Mesendoderm (in vitro differentiated cells): Measurements from ENCODE around the gene ANKLE1. TPM values are rescaled to one million over a fixed set of nuclear protein-coding genes. Genes with fewer than 3 reads are reported as not detected.
A peak's percentile ranks its signal among the peaks of the same experiment; 100 is the strongest.

ENCODE experiments used
- DNase-seq: peaks from one replicate; pipeline ENCODE4 v3.0.0; 2013
- H2AK5ac ChIP-seq: 2 replicates; pipeline ENCODE4 v1.6.1; 2013; ENCODE audit warnings: low read length, inconsistent platforms
- H2BK120ac ChIP-seq: 2 replicates; pipeline ENCODE4 v1.6.1; 2013; ENCODE audit warnings: low read depth, mild to moderate bottlenecking, low read length, moderate library complexity, mixed read lengths
- H2BK15ac ChIP-seq: replicated peaks from 2 replicates; pipeline ENCODE4 v1.6.1; 2013; ENCODE audit warnings: low read depth, mild to moderate bottlenecking, moderate library complexity
- H2BK5ac ChIP-seq: 2 replicates; pipeline ENCODE4 v1.6.1; 2013; ENCODE audit warnings: low read length, inconsistent platforms
- H3K18ac ChIP-seq: 2 replicates; pipeline ENCODE4 v1.6.1; 2013; ENCODE audit warnings: mild to moderate bottlenecking, low read length, mixed read lengths
- H3K23ac ChIP-seq: one replicate; pipeline ENCODE4 v1.6.1; 2013; ENCODE audit warnings: low read length
- H3K27ac ChIP-seq: 2 replicates; pipeline ENCODE4 v1.5.1; 2013; ENCODE audit warnings: low read depth, mild to moderate bottlenecking, inconsistent platforms, low read length, moderate library complexity
- H3K27me3 ChIP-seq: 2 replicates; pipeline ENCODE4 v1.6.1; 2013; ENCODE audit warnings: low read length, control low read depth, mild to moderate bottlenecking, inconsistent platforms; ENCODE audit not compliant: insufficient read depth, poor library complexity
- H3K36me3 ChIP-seq: 2 replicates; pipeline ENCODE4 v1.6.1; 2013; ENCODE audit warnings: low read length, inconsistent platforms; ENCODE audit not compliant: control insufficient read depth, insufficient read depth
- H3K4ac ChIP-seq: one replicate; pipeline ENCODE4 v1.6.1; 2013; ENCODE audit warnings: low read depth, mild to moderate bottlenecking, low read length, moderate library complexity
- H3K4me1 ChIP-seq: 2 replicates; pipeline ENCODE4 v1.6.1; 2013; ENCODE audit warnings: low read depth, low read length, inconsistent platforms; ENCODE audit not compliant: control insufficient read depth
- H3K4me2 ChIP-seq: 2 replicates; pipeline ENCODE4 v1.6.1; 2013; ENCODE audit warnings: low read length
- H3K4me3 ChIP-seq: 2 replicates; pipeline ENCODE4 v1.5.1; 2013; ENCODE audit warnings: mild to moderate bottlenecking, low read length
- H3K56ac ChIP-seq: one replicate; pipeline ENCODE4 v1.6.1; 2013; ENCODE audit warnings: low read length
- H3K79me1 ChIP-seq: 2 replicates; pipeline ENCODE4 v1.6.1; 2013; ENCODE audit warnings: low read length, inconsistent platforms
- H3K79me2 ChIP-seq: 2 replicates; pipeline ENCODE4 v1.6.1; 2013; ENCODE audit warnings: mild to moderate bottlenecking, low read length; ENCODE audit not compliant: control insufficient read depth, insufficient read depth
- H3K9ac ChIP-seq: 2 replicates; pipeline ENCODE4 v1.6.1; 2013; ENCODE audit warnings: low read length, inconsistent platforms
- H4K5ac ChIP-seq: one replicate; pipeline ENCODE4 v1.6.1; 2013; ENCODE audit warnings: low read length
- H4K8ac ChIP-seq: one replicate; pipeline ENCODE4 v1.6.1; 2013; ENCODE audit warnings: low read depth, mild to moderate bottlenecking, control low read depth, low read length, moderate library complexity
- WGBS: extraction: QIAGEN DNeasy Blood & Tissue Kit; methylation state at CpG from one replicate; pipeline ENCODE4 v1.1.7; 2013; ENCODE audit warnings: low lambda C conversion rate, missing lambda C conversion rate; ENCODE audit not compliant: insufficient coverage; ENCODE audit errors: extremely low coverage; 5-methylcytosine and 5-hydroxymethylcytosine counted together
- polyA plus RNA-seq, 2 experiments: library from polyadenylated mRNA; stranded (reverse); fragments of 200-250 nt; gene quantifications; one replicate each; pipeline ENCODE4 v1.2.3, GENCODE V29; 2013

ANKLE1 gene, protein sequence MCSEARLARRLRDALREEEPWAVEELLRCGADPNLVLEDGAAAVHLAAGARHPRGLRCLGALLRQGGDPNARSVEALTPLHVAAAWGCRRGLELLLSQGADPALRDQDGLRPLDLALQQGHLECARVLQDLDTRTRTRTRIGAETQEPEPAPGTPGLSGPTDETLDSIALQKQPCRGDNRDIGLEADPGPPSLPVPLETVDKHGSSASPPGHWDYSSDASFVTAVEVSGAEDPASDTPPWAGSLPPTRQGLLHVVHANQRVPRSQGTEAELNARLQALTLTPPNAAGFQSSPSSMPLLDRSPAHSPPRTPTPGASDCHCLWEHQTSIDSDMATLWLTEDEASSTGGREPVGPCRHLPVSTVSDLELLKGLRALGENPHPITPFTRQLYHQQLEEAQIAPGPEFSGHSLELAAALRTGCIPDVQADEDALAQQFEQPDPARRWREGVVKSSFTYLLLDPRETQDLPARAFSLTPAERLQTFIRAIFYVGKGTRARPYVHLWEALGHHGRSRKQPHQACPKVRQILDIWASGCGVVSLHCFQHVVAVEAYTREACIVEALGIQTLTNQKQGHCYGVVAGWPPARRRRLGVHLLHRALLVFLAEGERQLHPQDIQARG
- 1.6 TPM for polyA plus RNA-seq (2013, experiment 1 of 2)
- polyA plus RNA-seq (2013, experiment 2 of 2): 1.8 TPM

DNA sequence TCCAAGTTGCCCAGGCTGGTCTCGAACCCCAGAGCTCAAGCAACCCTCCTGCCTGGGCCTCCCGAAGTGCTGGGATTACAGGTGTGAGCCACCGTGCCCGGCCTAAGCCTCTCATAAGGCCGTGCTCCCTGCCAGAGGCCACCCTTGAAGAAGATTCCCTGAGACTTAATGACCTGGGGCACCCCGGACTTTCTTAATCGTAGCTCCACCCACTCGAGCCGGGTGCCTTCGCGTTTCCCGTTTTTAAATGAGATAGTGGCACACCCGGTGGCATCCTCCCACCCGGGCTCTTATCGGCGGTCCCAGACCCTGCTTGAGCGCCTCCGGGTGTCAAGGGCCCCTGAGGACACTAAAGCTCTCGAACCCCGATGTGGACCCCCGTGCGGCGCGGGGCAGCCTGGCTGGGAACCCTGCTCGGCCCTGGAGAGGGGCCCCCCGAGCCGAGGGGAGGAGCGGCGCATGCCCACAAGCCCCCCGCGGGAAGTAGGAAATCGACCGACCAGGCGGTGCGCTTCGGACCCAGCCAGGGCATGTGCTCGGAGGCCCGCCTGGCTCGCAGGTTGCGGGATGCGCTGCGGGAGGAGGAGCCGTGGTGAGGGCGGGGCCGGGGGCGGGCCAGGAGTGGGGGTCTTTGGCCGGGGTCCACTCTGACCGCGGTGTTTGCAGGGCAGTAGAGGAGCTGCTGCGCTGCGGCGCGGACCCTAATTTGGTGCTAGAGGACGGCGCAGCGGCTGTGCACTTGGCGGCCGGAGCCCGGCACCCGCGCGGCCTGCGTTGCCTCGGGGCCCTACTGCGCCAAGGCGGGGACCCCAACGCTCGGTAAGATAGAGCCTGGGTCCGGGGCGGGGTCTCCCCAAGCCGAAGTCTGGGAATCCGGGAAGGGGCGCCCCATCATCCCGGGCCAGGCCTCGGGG, at the start of gene ANKLE1:
Gene ANKLE1, plus strand, starts transcription at position 511 of the 914 bp plus-strand sequence. Its CDS starts 20 bp downstream, at position 531.
- no peaks in the 10 kb centered on the region for H3K79me1 ChIP-seq
- no peak within 1 kb of the TSS for H2BK15ac ChIP-seq
- no peak within 1 kb of the TSS for H2AK5ac ChIP-seq
- no peak for DNase-seq
- H3K79me2 ChIP-seq: no peaks in the 10 kb centered on the region
- no peak within 1 kb of the TSS for H3K18ac ChIP-seq
- no peak within 1 kb of the TSS for H2BK5ac ChIP-seq
- WGBS: no CpG with 5 or more reads among the region's 75 CpGs
- peak within 1 kb of the TSS; percentile 16 for H3K4me2 ChIP-seq
- peak within 1 kb of the TSS; percentile 66 for H3K9ac ChIP-seq
- H4K5ac ChIP-seq: no peak within 1 kb of the TSS
- no peak within 1 kb of the TSS for H3K4ac ChIP-seq
- H3K23ac ChIP-seq: peak within 1 kb of the TSS; percentile 0
- H2BK120ac ChIP-seq: no peak within 1 kb of the TSS
- peak within 1 kb of the TSS; percentile 25 for H3K4me3 ChIP-seq
- peaks cover 6% of the 10 kb centered on the region for H3K36me3 ChIP-seq
- H3K27me3 ChIP-seq: no peaks in the 10 kb centered on the region
- H4K8ac ChIP-seq: no peak within 1 kb of the TSS
- H3K27ac ChIP-seq: no peak within 1 kb of the TSS
- peak within 1 kb of the TSS; percentile 83 for H3K56ac ChIP-seq
- H3K4me1 ChIP-seq: no peaks in the 10 kb centered on the region

DNA sequence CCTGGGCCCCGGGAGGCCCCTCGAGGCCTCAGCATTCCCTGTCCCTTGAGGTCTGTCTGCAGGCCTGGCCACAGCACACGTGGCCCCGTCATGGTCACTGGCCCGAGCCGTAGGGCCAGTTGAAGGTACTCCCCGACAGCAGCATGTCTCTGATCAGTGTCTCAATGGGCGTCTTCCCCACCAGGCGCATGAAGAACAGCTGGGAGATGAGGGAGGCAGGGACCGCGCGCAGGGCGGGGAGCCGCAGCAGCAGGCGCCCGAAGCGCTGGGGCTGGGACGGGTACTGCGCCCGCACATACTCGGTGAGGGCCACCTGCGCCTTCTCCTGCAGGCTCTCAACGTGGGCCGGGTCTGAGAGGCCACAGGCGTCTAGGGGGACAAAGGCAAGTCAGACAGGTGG, 49.4 kb upstream of the ANKLE1 start:
- no peak overlapping the region for H3K9ac ChIP-seq
- H2AK5ac ChIP-seq: no peak overlapping the region
- H3K4me3 ChIP-seq: no peak overlapping the region
- H2BK120ac ChIP-seq: no peak overlapping the region
- no peak overlapping the region for H3K4ac ChIP-seq
- WGBS: no CpG with 5 or more reads among the region's 25 CpGs
- no peak overlapping the region for H3K23ac ChIP-seq
- no peak overlapping the region for H3K27ac ChIP-seq
- no peaks in the 10 kb centered on the region for H3K27me3 ChIP-seq
- H2BK5ac ChIP-seq: no peak overlapping the region
- H3K4me1 ChIP-seq: peaks cover 6% of the 10 kb centered on the region
- H4K8ac ChIP-seq: no peak overlapping the region
- H3K56ac ChIP-seq: no peak overlapping the region
- no peak overlapping the region for H2BK15ac ChIP-seq
- H3K79me1 ChIP-seq: peaks cover 16% of the 10 kb centered on the region
- no peak overlapping the region for H3K4me2 ChIP-seq
- no peak overlapping the region for H3K18ac ChIP-seq
- no peak overlapping the region for H4K5ac ChIP-seq
- peaks cover 22% of the 10 kb centered on the region for H3K79me2 ChIP-seq
- peaks cover 13% of the 10 kb centered on the region for H3K36me3 ChIP-seq
- DNase-seq: no peak

- peak; percentile 77 for DNase-seq
- H2AK5ac ChIP-seq: peak overlapping the region; percentile 92
- no peak overlapping the region for H2BK15ac ChIP-seq
- peak overlapping the region; percentile 80 for H3K4me3 ChIP-seq
- H3K4ac ChIP-seq: peak overlapping the region; percentile 88
- peaks cover 12% of the 10 kb centered on the region for H3K36me3 ChIP-seq
- peaks cover 6% of the 10 kb centered on the region for H3K4me1 ChIP-seq
- peaks cover 22% of the 10 kb centered on the region for H3K79me2 ChIP-seq
- peak overlapping the region; percentile 95 for H3K9ac ChIP-seq
- H3K4me2 ChIP-seq: peak overlapping the region; percentile 99
- H3K27me3 ChIP-seq: no peaks in the 10 kb centered on the region
- peak overlapping the region; percentile 97 for H3K27ac ChIP-seq
- H3K23ac ChIP-seq: no peak overlapping the region
- H3K79me1 ChIP-seq: peaks cover 17% of the 10 kb centered on the region
- no peak overlapping the region for H4K8ac ChIP-seq
- H2BK120ac ChIP-seq: no peak overlapping the region
- H3K18ac ChIP-seq: peak overlapping the region; percentile 94
- WGBS: no CpG with 5 or more reads among the region's 11 CpGs
- peak overlapping the region; percentile 63 for H2BK5ac ChIP-seq
- H3K56ac ChIP-seq: peak overlapping the region; percentile 97
- H4K5ac ChIP-seq: no peak overlapping the region
These were observed 46.8 kb upstream of the ANKLE1 start for GRCh38 chr19:17234911-17235299.

GRCh38 chr19:17235300-17235970, 46.3 kb upstream of the ANKLE1 start:
- H3K23ac ChIP-seq: peak overlapping the region; percentile 98
- H3K18ac ChIP-seq: peak overlapping the region; percentile 94
- H3K4me1 ChIP-seq: peaks cover 6% of the 10 kb centered on the region
- H3K36me3 ChIP-seq: peaks cover 10% of the 10 kb centered on the region
- no peak overlapping the region for H4K5ac ChIP-seq
- no peaks in the 10 kb centered on the region for H3K27me3 ChIP-seq
- peak; percentile 78 for DNase-seq
- peak overlapping the region; percentile 92 for H2AK5ac ChIP-seq
- peak overlapping the region; percentile 97 for H3K27ac ChIP-seq
- H3K79me1 ChIP-seq: peaks cover 17% of the 10 kb centered on the region
- H3K4me2 ChIP-seq: peak overlapping the region; percentile 99
- peak overlapping the region; percentile 97 for H3K56ac ChIP-seq
- no CpG with 5 or more reads among the region's 80 CpGs for WGBS
- peak overlapping the region; percentile 80 for H3K4me3 ChIP-seq
- H3K79me2 ChIP-seq: peaks cover 22% of the 10 kb centered on the region
- H3K4ac ChIP-seq: peak overlapping the region; percentile 88
- H2BK120ac ChIP-seq: peak overlapping the region; percentile 31
- no peak overlapping the region for H2BK15ac ChIP-seq
- H4K8ac ChIP-seq: no peak overlapping the region
- peak overlapping the region; percentile 95 for H3K9ac ChIP-seq
- peak overlapping the region; percentile 85 for H2BK5ac ChIP-seq
